ENCODE results near the gene ZBTB7C.

The ZBTB7C gene

DNA sequence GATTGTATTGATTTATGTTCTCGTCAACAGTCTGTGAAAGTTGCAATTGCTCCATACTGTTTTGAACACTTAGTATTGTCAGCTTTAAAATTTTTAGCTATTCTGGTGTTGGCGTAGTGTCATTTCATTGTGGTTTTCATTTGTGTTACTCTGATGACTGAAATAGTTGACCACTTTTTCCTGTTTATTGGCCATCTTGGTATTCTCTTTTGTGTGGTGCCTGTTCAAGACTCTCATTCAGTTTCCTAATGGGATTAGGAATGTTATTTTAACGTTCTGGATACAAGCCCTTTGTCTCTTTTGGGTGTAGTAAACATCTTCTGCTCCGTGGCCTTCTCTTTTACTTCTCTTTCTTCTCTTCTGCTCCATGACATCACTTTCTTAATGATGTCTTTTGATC, 396.0 kb downstream of the ZBTB7C start:
- Histone ChIP-seq H3K27me3 (ENCODE audit: control insufficient read depth, insufficient read depth, low read length) (no peaks in the 10 kb centered on the region), H3K4me2 (ENCODE audit: low read length) (no peak overlapping the region), H3K36me3 (ENCODE audit: control insufficient read depth, insufficient read depth, low read length) (no peaks in the 10 kb centered on the region), H3K4me1 (no peaks in the 10 kb centered on the region), H3K27ac (no peak overlapping the region), H3K9ac (no peak overlapping the region), H3K4me3 (ENCODE audit: low read depth, low read length) (no peak overlapping the region), H2AFZ (no peak overlapping the region), H3K9me3 (ENCODE audit: control insufficient read depth, low read length) (no peaks in the 10 kb centered on the region), H3K79me2 (no peaks in the 10 kb centered on the region)
- TF ChIP-seq, protein P1, sequence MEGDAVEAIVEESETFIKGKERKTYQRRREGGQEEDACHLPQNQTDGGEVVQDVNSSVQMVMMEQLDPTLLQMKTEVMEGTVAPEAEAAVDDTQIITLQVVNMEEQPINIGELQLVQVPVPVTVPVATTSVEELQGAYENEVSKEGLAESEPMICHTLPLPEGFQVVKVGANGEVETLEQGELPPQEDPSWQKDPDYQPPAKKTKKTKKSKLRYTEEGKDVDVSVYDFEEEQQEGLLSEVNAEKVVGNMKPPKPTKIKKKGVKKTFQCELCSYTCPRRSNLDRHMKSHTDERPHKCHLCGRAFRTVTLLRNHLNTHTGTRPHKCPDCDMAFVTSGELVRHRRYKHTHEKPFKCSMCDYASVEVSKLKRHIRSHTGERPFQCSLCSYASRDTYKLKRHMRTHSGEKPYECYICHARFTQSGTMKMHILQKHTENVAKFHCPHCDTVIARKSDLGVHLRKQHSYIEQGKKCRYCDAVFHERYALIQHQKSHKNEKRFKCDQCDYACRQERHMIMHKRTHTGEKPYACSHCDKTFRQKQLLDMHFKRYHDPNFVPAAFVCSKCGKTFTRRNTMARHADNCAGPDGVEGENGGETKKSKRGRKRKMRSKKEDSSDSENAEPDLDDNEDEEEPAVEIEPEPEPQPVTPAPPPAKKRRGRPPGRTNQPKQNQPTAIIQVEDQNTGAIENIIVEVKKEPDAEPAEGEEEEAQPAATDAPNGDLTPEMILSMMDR (IDR thresholded peaks at IDR 0.05) = no peak

DNA sequence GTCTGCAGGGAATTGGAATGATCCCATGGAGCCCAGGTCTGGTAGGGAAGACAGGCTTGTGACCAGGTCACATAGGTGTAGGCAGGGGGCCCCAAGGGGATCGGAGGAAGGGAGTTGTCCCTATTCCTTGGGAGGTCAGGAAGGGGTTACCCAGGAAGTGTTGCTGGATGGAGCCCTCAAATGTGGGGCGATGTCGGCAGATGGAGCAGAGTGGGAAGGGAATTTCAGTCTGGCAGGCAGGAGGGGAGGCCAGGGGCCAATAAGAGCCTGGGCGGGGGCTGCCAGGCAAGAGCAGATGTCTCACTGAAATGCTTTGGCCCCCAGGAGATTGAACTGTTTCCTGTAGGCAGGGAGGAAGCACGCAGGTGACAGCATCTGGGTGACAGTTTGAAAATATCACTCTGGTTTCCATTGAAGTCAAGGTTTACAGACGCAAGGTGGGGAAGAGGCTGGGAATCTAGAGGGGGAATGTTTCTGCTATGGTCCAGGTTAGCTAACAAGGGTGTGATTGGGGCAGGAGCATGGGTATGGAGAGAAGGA, 397.2 kb downstream of the ZBTB7C start:
- Histone ChIP-seq H3K36me3 (ENCODE audit: control insufficient read depth, insufficient read depth, low read length) (no peaks in the 10 kb centered on the region), H3K79me2 (no peaks in the 10 kb centered on the region), H3K4me3 (ENCODE audit: low read depth, low read length) (no peak overlapping the region), H3K9ac (no peak overlapping the region), H2AFZ (no peak overlapping the region), H3K9me3 (ENCODE audit: control insufficient read depth, low read length) (no peaks in the 10 kb centered on the region), H3K27ac (no peak overlapping the region), H3K4me1 (peaks cover 4% of the 10 kb centered on the region), H3K27me3 (ENCODE audit: control insufficient read depth, insufficient read depth, low read length) (no peaks in the 10 kb centered on the region), H3K4me2 (ENCODE audit: low read length) (no peak overlapping the region)
- TF ChIP-seq, protein P1 (IDR thresholded peaks at IDR 0.05) = no peak

DNA sequence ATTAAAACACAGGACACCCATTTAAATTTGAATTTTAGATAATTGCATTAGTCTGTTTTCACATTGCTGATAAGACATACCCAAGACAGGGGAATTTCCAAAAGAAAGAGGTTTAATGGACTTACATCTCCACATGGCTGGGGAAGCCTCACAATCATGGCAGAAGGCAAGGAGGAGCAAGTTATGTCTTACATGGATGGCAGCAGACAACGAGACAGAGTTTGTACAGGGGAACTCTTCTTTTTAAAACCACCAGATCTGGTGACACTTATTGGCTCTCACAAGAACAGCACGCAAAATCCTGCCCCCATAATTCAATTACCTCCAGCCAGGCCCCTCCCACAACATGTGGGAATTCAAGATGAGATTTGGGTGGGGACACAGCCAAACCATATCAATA, 398.9 kb downstream of the ZBTB7C start:
- Histone ChIP-seq H3K4me3 (ENCODE audit: low read depth, low read length) (no peak overlapping the region), H3K9ac (no peak overlapping the region), H3K36me3 (ENCODE audit: control insufficient read depth, insufficient read depth, low read length) (no peaks in the 10 kb centered on the region), H3K9me3 (ENCODE audit: control insufficient read depth, low read length) (no peaks in the 10 kb centered on the region), H3K79me2 (no peaks in the 10 kb centered on the region), H3K4me1 (peaks cover 4% of the 10 kb centered on the region), H3K27ac (no peak overlapping the region), H2AFZ (no peak overlapping the region), H3K4me2 (ENCODE audit: low read length) (no peak overlapping the region), H3K27me3 (ENCODE audit: control insufficient read depth, insufficient read depth, low read length) (no peaks in the 10 kb centered on the region)
- TF ChIP-seq, protein P1 (IDR thresholded peaks at IDR 0.05) = no peak

DNA sequence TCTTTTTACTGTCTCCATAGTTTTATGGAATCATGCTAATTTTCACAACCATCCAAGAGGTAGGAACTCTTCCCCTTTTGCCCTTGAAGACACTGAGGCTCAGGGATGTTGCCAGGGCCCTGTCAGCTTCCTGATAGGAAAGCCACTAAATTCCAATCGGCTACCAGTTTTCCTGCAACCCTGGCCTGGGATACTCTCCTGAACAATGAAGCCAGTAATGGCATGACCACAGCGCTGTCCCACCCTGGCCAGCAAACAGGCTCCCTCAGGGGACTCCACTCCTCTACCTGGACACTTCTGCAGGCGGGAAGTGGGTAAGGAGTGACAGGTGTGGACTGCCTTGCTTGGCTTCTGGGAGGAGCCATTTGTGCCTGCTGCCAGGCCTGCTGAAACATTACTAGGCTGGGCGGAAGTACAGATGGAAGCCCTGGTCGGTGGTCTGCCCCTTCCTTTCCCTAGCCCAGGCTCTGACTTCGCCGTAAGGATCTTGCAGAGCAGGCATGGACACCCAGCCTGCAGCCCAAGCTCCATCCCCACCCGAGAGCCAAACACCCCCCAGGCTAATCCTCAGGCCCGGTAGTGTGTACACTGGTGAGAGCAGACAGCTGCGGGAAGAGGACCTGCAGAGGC, 400.0 kb downstream of the ZBTB7C start:
- no peaks in the 10 kb centered on the region for H3K79me2 ChIP-seq
- TF ChIP-seq, protein P1 (IDR thresholded peaks at IDR 0.05) = no peak
- no peaks in the 10 kb centered on the region for H3K36me3 ChIP-seq (ENCODE audit: control insufficient read depth, insufficient read depth, low read length)

More for the DNA sequence above, 400.0 kb downstream of the ZBTB7C start:
- H3K4me2 ChIP-seq (ENCODE audit: low read length) = no peak overlapping the region
- H2AFZ ChIP-seq = no peak overlapping the region
- H3K4me1 ChIP-seq = peaks cover 4% of the 10 kb centered on the region
- H3K27ac ChIP-seq = no peak overlapping the region
- no peaks in the 10 kb centered on the region for H3K9me3 ChIP-seq (ENCODE audit: control insufficient read depth, low read length)
- no peak overlapping the region for H3K9ac ChIP-seq
- no peaks in the 10 kb centered on the region for H3K27me3 ChIP-seq (ENCODE audit: control insufficient read depth, insufficient read depth, low read length)
- no peak overlapping the region for H3K4me3 ChIP-seq (ENCODE audit: low read depth, low read length)
